ENCODE measurements around the gene OR2A25.
"Not testable (repeated sequence)": the region's sequence is repeated elsewhere in the genome, so short reads cannot be mapped to it uniquely, and the experiment has no call there.

OR2A25 gene

DNA sequence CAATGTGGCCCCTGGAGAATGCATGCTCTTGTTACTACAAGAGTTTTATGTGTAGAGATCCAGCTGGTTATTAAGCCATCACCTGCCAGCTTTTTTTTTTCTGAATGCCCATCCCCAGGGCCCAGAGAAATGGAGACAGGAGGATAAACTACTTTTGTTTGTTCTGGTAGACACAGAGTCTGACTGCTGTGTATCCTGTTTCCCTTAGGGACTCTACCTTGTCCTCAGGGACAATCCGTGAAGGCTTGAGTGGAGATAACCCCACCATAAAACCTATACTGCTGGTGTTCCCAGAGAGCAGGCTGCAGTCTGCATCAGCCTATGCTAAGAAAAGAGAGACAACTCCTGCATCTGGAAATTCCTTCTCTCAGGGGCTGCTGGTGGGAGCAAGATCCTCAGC lies 21.0 kb upstream of the OR2A25 start, which contains the start of gene OR2A5:
Gene OR2A5, plus strand, starts transcription at position 301 of the 400 bp plus-strand sequence. CDS start 1,454 bp downstream, outside the sequence.
- H3K27me3 ChIP-seq, result no peaks in the 10 kb centered on the region
- H3K36me3 ChIP-seq, result no peaks in the 10 kb centered on the region
- no peaks in the 10 kb centered on the region for H3K9me3 ChIP-seq
- no peak within 1 kb of the TSS for H3K4me3 ChIP-seq
- no peak for DNase-seq
- intact Hi-C loops (cut with DNase I; ENCODE audit: low total_unique reads), result no loop called here
- no peaks in the 10 kb centered on the region for H3K4me1 ChIP-seq
- TF ChIP-seq, protein P1, sequence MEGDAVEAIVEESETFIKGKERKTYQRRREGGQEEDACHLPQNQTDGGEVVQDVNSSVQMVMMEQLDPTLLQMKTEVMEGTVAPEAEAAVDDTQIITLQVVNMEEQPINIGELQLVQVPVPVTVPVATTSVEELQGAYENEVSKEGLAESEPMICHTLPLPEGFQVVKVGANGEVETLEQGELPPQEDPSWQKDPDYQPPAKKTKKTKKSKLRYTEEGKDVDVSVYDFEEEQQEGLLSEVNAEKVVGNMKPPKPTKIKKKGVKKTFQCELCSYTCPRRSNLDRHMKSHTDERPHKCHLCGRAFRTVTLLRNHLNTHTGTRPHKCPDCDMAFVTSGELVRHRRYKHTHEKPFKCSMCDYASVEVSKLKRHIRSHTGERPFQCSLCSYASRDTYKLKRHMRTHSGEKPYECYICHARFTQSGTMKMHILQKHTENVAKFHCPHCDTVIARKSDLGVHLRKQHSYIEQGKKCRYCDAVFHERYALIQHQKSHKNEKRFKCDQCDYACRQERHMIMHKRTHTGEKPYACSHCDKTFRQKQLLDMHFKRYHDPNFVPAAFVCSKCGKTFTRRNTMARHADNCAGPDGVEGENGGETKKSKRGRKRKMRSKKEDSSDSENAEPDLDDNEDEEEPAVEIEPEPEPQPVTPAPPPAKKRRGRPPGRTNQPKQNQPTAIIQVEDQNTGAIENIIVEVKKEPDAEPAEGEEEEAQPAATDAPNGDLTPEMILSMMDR (IDR thresholded peaks at IDR 0.05), result no peak
- no peak within 1 kb of the TSS for H3K27ac ChIP-seq

DNA sequence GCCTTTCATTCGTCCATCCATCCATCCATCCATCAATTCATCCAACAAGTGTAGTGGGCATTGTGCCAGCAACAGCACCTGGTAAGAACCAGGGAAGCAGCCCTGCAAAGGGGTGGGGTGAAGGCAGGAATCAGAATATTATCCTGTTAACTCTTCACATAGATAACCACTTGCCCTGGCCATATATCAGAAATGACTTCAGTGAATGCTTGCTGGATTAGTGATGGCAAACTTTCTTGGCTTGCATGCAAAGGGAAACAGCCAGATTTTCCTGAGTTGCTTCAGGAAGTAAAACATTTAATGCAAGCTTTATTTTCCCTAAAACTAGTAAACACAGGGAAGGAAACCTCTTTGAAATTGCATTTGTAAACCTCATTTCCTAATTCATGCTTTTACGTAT lies 20.1 kb upstream of the OR2A25 start:
- intact Hi-C loops (cut with DNase I; ENCODE audit: low total_unique reads), result no loop called here
- no peaks in the 10 kb centered on the region for H3K9me3 ChIP-seq
- H3K4me3 ChIP-seq, result no peak overlapping the region
- no peaks in the 10 kb centered on the region for H3K4me1 ChIP-seq
- H3K27me3 ChIP-seq, result no peaks in the 10 kb centered on the region
- no peak for DNase-seq
- H3K27ac ChIP-seq, result no peak overlapping the region
- TF ChIP-seq, protein P1 (IDR thresholded peaks at IDR 0.05), result no peak
- H3K36me3 ChIP-seq, result no peaks in the 10 kb centered on the region

GRCh38 chr7:144050093-144050492 lies 19.5 kb upstream of the OR2A25 start:
- H3K27me3 ChIP-seq, result no peaks in the 10 kb centered on the region
- DNase-seq, result no peak
- no peak overlapping the region for H3K4me3 ChIP-seq
- no peak overlapping the region for H3K27ac ChIP-seq
- TF ChIP-seq, protein P1 (IDR thresholded peaks at IDR 0.05), result no peak
- no peaks in the 10 kb centered on the region for H3K36me3 ChIP-seq
- no peaks in the 10 kb centered on the region for H3K9me3 ChIP-seq
- no peaks in the 10 kb centered on the region for H3K4me1 ChIP-seq
- intact Hi-C loops (cut with DNase I; ENCODE audit: low total_unique reads), result no loop called here

- H3K4me1 ChIP-seq; H3K27me3 ChIP-seq; intact Hi-C loops (cut with DNase I; ENCODE audit: low total_unique reads); H3K9me3 ChIP-seq; H3K36me3 ChIP-seq; H3K27ac ChIP-seq; DNase-seq; H3K4me3 ChIP-seq: not testable (repeated sequence)
Measured at GRCh38 chr7:144050884-144051283, 18.7 kb upstream of the OR2A25 start.

- Histone ChIP-seq H3K9me3 (no peaks in the 10 kb centered on the region), H3K36me3 (no peaks in the 10 kb centered on the region), H3K4me1 (no peaks in the 10 kb centered on the region), H3K4me3 (no peak overlapping the region), H3K27ac (no peak overlapping the region), H3K27me3 (no peaks in the 10 kb centered on the region)
- TF ChIP-seq, protein P1 (IDR thresholded peaks at IDR 0.05), result no peak
- intact Hi-C loops (cut with DNase I; ENCODE audit: low total_unique reads), result no loop called here
- DNase-seq, result no peak
Measured at GRCh38 chr7:144057954-144058353, 11.7 kb upstream of the OR2A25 start.

GRCh38 chr7:144063710-144064109 lies 5.9 kb upstream of the OR2A25 start:
- H3K4me3 ChIP-seq, result no peak overlapping the region
- H3K36me3 ChIP-seq, result no peaks in the 10 kb centered on the region
- TF ChIP-seq, protein P1 (IDR thresholded peaks at IDR 0.05), result no peak
- no peaks in the 10 kb centered on the region for H3K27me3 ChIP-seq
- no peak for DNase-seq
- intact Hi-C loops (cut with DNase I; ENCODE audit: low total_unique reads), result no loop called here
- H3K4me1 ChIP-seq, result no peaks in the 10 kb centered on the region
- no peak overlapping the region for H3K27ac ChIP-seq
- H3K9me3 ChIP-seq, result no peaks in the 10 kb centered on the region
